CD4-positive, alpha-beta memory T cell (primary cell): ENCODE results near the gene SEMA6D. TPM values are rescaled to one million over a fixed set of nuclear protein-coding genes. Genes with fewer than 3 reads are reported as not detected.

Experiments used
- CTCF ChIA-PET: fragments of 350-600 bp; sonication (Branson Sonifier 250); formaldehyde crosslinking; loops from one replicate; lab custom pipeline; 2021; ENCODE audit warnings: inconsistent platforms; ENCODE audit not compliant: partially characterized antibody; lab: Charles Lee
- POLR2A ChIA-PET: fragments of 350-600 bp; sonication (Branson Sonifier 250); formaldehyde crosslinking; loops from one replicate; lab custom pipeline; 2021; ENCODE audit not compliant: partially characterized antibody; lab: Charles Lee
- DNase-seq, 5 donors: peaks; one replicate each; pipeline versions ENCODE4 v3.0.0 to v3.0.0-alpha.2; 2020 to 2022; ENCODE audit warnings: mixed read lengths in 1 of 5
- H3K27ac ChIP-seq: one replicate; pipeline ENCODE4 v1.7.0; 2013; ENCODE audit warnings: low read depth, low read length
- H3K27me3 ChIP-seq: 2 replicates; pipeline ENCODE4 v1.7.0; 2013; ENCODE audit warnings: mild to moderate bottlenecking, low read length, moderate library complexity; ENCODE audit not compliant: insufficient read depth
- H3K36me3 ChIP-seq: 2 replicates; pipeline ENCODE4 v1.7.0; 2013; ENCODE audit warnings: mild to moderate bottlenecking, low read length, moderate library complexity; ENCODE audit not compliant: insufficient read depth
- H3K4me1 ChIP-seq: 2 replicates; pipeline ENCODE4 v1.7.0; 2013; ENCODE audit warnings: mild to moderate bottlenecking, low read length, moderate library complexity; ENCODE audit not compliant: insufficient read depth
- H3K4me3 ChIP-seq, 2 donors: one replicate each; pipeline ENCODE4 v1.7.0; 2013; ENCODE audit warnings: low read length in 2 of 2, mild to moderate bottlenecking in 1 of 2
- H3K9me3 ChIP-seq, 2 donors: one replicate each; pipeline ENCODE4 v1.7.0; 2013; ENCODE audit warnings: low read length in 2 of 2, control low read depth in 1 of 2; ENCODE audit not compliant: control insufficient read depth in 1 of 2
- H3K27ac Mint-ChIP-seq, 7 donors: one replicate each; pipeline ENCODE4 v1.8.0; 2020 to 2021; ENCODE audit warnings: mixed read lengths in 7 of 7, mild to moderate bottlenecking in 6 of 7, inconsistent platforms in 3 of 7, moderate library complexity in 3 of 7
- H3K27me3 Mint-ChIP-seq, 2 donors: one replicate each; pipeline ENCODE4 v1.8.0; 2020 to 2021; ENCODE audit warnings: mixed read lengths in 2 of 2
- H3K36me3 Mint-ChIP-seq, 2 donors: one replicate each; pipeline ENCODE4 v1.8.0; 2020 to 2021; ENCODE audit warnings: mixed read lengths in 2 of 2, inconsistent platforms in 1 of 2, mild to moderate bottlenecking in 1 of 2
- H3K4me1 Mint-ChIP-seq, 4 donors: one replicate each; pipeline ENCODE4 v1.8.0; 2020 to 2021; ENCODE audit warnings: mixed read lengths in 4 of 4, mild to moderate bottlenecking in 1 of 4
- H3K4me3 Mint-ChIP-seq, 8 donors: one replicate each; pipeline ENCODE4 v1.8.0; 2020 to 2021; ENCODE audit warnings: mixed read lengths in 8 of 8, mild to moderate bottlenecking in 7 of 8, moderate library complexity in 6 of 8, inconsistent platforms in 3 of 8
- H3K9me3 Mint-ChIP-seq, 8 donors: one replicate each; pipeline ENCODE4 v1.8.0; 2020 to 2021; ENCODE audit warnings: mixed read lengths in 8 of 8, mild to moderate bottlenecking in 5 of 8, inconsistent platforms in 3 of 8, moderate library complexity in 1 of 8
- intact Hi-C: fragments of 100-400 bp; cut with micrococcal nuclease; formaldehyde crosslinking; loops from one replicate; pipeline ENCODE4 v1.15.1; 2023
- polyA plus RNA-seq, 2 donors: library from polyadenylated mRNA; unstranded; fragments of 300-500 nt; fragmentation: Illumina TruSeq; gene quantifications; one replicate each; pipeline ENCODE4 v1.2.3, GENCODE V29; 2021
- total RNA-seq, 2 experiments: library from RNA; stranded (reverse); gene quantifications; one replicate each; pipeline ENCODE4 v1.2.3, GENCODE V29; 2021

Gene SEMA6D
- total and polyA plus RNA-seq, 4 experiments from 2014 or later: not detected

DNA sequence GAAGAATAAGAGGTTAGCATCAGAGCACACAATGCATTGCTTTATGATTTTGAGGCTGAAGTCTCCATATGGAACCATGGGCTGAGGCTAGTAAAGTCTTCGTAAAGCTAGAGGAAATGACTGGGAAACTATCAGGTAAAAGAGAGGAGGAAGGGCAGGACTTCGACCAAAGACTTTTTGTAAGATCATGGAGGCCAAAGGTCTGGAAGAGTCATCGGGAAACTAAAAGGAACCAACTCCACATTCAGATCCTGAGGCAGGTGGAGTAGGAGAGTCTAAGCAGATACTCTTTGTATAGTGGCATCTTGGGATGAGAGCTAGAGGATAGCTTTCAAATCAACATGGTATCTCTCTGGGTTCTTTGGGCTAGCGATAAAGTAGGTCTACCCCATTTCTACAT lies 36.3 kb downstream of the SEMA6D start:
- Mint-ChIP-seq H3K9me3 (peaks cover 0 to 26% (median 11%) of the 10 kb centered on the region in 8 donors), H3K27me3 (no peaks in the 10 kb centered on the region), H3K4me3 (no peak overlapping the region), H3K4me1 (no peaks in the 10 kb centered on the region), H3K36me3 (no peaks in the 10 kb centered on the region), H3K27ac (no peak overlapping the region)
- ChIA-PET POLR2A (no interaction called here), CTCF (no interaction called here)
- no peak for DNase-seq
- Histone ChIP-seq H3K4me3 (no peak overlapping the region), H3K27me3 (no peaks in the 10 kb centered on the region), H3K27ac (no peak overlapping the region), H3K4me1 (no peaks in the 10 kb centered on the region), H3K9me3 (no peaks in the 10 kb centered on the region), H3K36me3 (no peaks in the 10 kb centered on the region)
- intact Hi-C loops: no loop called here

DNA sequence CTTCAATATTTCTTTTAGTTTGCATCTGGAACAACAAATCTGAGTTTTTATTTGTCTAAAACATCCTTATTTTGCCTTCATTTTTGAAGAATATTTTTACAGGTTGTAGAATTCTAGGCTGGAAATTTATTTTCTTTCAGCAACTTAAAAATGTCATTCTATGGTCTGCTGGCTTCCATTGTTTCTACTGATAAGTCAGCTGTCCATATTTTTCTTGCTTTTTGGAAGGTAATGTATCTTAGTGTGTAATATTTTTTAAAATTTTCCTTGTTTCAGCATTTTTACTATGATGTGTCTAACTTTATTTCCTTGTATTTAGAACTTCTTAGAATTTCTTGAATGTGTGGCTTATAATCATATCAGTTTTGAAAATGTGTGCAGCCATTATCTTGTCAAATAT lies 37.0 kb downstream of the SEMA6D start:
- H3K36me3 ChIP-seq: no peaks in the 10 kb centered on the region
- H3K27ac Mint-ChIP-seq: no peak overlapping the region
- ChIA-PET CTCF (no interaction called here), POLR2A (no interaction called here)
- no peaks in the 10 kb centered on the region for H3K27me3 ChIP-seq
- H3K4me1 Mint-ChIP-seq: no peaks in the 10 kb centered on the region
- H3K9me3 Mint-ChIP-seq: peaks cover 0 to 26% (median 11%) of the 10 kb centered on the region in 8 donors
- H3K4me3 ChIP-seq: no peak overlapping the region
- intact Hi-C loops: no loop called here
- no peaks in the 10 kb centered on the region for H3K9me3 ChIP-seq
- no peaks in the 10 kb centered on the region for H3K36me3 Mint-ChIP-seq
- DNase-seq: no peak
- H3K4me1 ChIP-seq: no peaks in the 10 kb centered on the region
- H3K27ac ChIP-seq: no peak overlapping the region
- no peak overlapping the region for H3K4me3 Mint-ChIP-seq
- no peaks in the 10 kb centered on the region for H3K27me3 Mint-ChIP-seq

DNA sequence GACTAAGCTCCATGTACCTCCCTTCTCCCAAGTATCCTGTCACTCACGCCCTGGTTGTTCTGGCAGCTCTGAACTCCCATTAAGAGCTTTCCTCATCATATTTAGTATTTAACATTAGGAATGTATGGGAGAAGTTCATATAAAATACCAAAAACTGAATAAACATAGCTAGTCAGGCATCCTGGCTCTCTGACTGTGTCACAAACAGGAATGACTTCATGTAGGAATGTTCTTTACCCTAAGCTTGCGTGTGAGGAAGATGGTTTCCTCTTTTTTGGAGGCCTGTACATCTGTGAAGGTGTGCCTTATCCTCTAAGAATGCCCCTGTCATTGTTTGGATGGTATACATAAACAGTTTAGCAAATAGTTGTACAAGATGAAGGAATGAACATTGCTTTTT lies 38.6 kb downstream of the SEMA6D start:
- no peaks in the 10 kb centered on the region for H3K36me3 ChIP-seq
- no peak for DNase-seq
- H3K4me1 Mint-ChIP-seq: no peaks in the 10 kb centered on the region
- no peak overlapping the region for H3K27ac ChIP-seq
- H3K4me3 ChIP-seq: no peak overlapping the region
- no peak overlapping the region for H3K27ac Mint-ChIP-seq
- intact Hi-C loops: no loop called here
- ChIA-PET POLR2A (no interaction called here), CTCF (no interaction called here)
- no peaks in the 10 kb centered on the region for H3K4me1 ChIP-seq
- H3K9me3 ChIP-seq: no peaks in the 10 kb centered on the region
- peaks cover 0 to 26% (median 11%) of the 10 kb centered on the region in 8 donors for H3K9me3 Mint-ChIP-seq
- H3K27me3 Mint-ChIP-seq: no peaks in the 10 kb centered on the region
- H3K27me3 ChIP-seq: no peaks in the 10 kb centered on the region
- no peak overlapping the region for H3K4me3 Mint-ChIP-seq
- no peaks in the 10 kb centered on the region for H3K36me3 Mint-ChIP-seq

DNA sequence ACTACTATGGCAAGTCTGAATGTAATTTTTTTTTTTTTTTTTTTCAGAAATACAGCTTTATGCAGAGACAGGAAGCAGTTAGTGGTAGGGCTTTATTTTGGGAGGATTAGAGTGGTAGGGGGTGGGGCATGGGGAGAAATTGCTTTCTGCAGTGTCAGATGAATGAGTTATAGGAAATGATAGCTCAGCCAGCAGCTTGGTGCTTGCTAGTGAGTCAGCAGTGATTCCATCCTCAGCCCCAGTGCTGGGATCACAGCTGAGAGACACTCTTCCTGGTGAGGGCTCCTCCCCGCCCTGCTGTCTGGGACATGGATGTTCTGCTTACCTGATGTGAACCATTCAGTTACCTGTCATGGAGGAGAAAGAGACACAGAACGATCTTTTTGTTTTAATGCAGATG lies 39.6 kb downstream of the SEMA6D start:
- Mint-ChIP-seq H3K27ac (no peak overlapping the region), H3K9me3 (peaks cover 4 to 22% (median 11%) of the 10 kb centered on the region in 8 donors), H3K36me3 (no peaks in the 10 kb centered on the region), H3K4me1 (no peaks in the 10 kb centered on the region), H3K27me3 (no peaks in the 10 kb centered on the region), H3K4me3 (no peak overlapping the region)
- no peaks in the 10 kb centered on the region for H3K36me3 ChIP-seq
- CTCF ChIA-PET: no interaction called here
- no peaks in the 10 kb centered on the region for H3K27me3 ChIP-seq
- no peaks in the 10 kb centered on the region for H3K9me3 ChIP-seq
- no peak overlapping the region for H3K27ac ChIP-seq
- no peak for DNase-seq
- H3K4me1 ChIP-seq: no peaks in the 10 kb centered on the region
- intact Hi-C loops: no loop called here
- H3K4me3 ChIP-seq: no peak overlapping the region
- POLR2A ChIA-PET: no interaction called here

DNA sequence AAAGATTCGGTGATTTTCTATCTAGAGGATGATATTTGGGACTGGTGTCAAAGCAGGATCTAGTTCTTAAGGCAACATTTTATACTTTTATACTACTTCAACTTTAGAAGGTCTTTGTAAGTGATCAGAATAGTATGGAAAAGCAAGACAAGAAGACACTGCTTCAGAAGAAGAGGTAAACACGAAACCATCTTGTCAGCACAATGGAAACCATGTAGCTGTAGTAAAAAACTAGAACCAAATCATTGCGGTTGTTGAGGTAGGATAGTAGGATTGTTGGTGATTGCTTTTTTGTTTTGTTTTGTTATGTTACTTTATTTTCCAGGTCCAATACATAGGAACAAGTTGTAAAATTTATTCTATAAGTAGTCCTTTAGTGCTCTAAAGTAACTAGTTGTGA lies 40.0 kb downstream of the SEMA6D start:
- Histone ChIP-seq H3K27me3 (no peaks in the 10 kb centered on the region), H3K9me3 (no peaks in the 10 kb centered on the region), H3K36me3 (no peaks in the 10 kb centered on the region), H3K4me1 (no peaks in the 10 kb centered on the region), H3K4me3 (no peak overlapping the region), H3K27ac (no peak overlapping the region)
- intact Hi-C loops: no loop called here
- Mint-ChIP-seq H3K4me1 (no peaks in the 10 kb centered on the region), H3K4me3 (no peak overlapping the region), H3K27me3 (no peaks in the 10 kb centered on the region), H3K36me3 (no peaks in the 10 kb centered on the region), H3K9me3 (peaks cover 4 to 19% (median 11%) of the 10 kb centered on the region in 8 donors), H3K27ac (no peak overlapping the region)
- POLR2A ChIA-PET: no interaction called here
- CTCF ChIA-PET: no interaction called here
- no peak for DNase-seq

DNA sequence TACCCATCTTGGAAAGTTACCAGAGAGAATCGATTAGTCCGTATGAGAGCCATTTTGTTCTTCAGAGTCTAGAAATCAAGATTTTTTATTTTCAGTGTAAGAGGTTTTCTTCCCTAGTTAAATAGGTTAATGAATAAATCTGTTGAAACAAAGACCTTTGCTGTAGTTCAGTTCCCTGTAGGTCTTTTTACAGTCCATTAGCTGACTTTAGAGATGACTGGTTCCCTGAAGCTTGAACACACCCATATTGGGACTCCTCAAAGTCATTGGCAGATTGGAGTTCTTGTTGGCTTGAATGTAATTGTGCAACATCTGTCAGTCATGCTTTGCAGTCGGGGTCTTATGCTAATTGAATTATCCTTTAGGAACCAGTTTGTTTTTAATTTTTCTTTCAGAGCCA lies 45.3 kb downstream of the SEMA6D start:
- intact Hi-C loops: no loop called here
- CTCF ChIA-PET: no interaction called here
- no peak overlapping the region for H3K4me3 Mint-ChIP-seq

DNA sequence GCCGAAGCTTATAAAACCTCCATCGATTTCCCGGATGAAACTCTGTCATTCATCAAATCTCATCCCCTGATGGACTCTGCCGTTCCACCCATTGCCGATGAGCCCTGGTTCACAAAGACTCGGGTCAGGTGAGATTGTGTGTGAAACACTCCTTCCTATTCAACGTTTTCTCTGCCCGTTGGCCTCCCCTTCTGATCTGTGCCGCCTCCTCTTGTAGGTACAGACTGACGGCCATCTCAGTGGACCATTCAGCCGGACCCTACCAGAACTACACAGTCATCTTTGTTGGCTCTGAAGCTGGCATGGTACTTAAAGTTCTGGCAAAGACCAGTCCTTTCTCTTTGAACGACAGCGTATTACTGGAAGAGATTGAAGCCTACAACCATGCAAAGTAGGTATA lies 47.4 kb downstream of the SEMA6D start:
- no peaks in the 10 kb centered on the region for H3K36me3 Mint-ChIP-seq
- no peaks in the 10 kb centered on the region for H3K4me1 Mint-ChIP-seq
- no peaks in the 10 kb centered on the region for H3K27me3 ChIP-seq
- H3K27me3 Mint-ChIP-seq: peaks cover 0 to 1% of the 10 kb centered on the region in 2 donors
- CTCF ChIA-PET: no interaction called here
- no peaks in the 10 kb centered on the region for H3K9me3 ChIP-seq
- intact Hi-C loops: no loop called here
- H3K27ac Mint-ChIP-seq: no peak overlapping the region
- no peak overlapping the region for H3K27ac ChIP-seq
- peaks cover 0 to 5% (median 1%) of the 10 kb centered on the region in 8 donors for H3K9me3 Mint-ChIP-seq
- no peaks in the 10 kb centered on the region for H3K4me1 ChIP-seq
- H3K4me3 ChIP-seq: no peak overlapping the region
- H3K36me3 ChIP-seq: no peaks in the 10 kb centered on the region
- no peak for DNase-seq
- H3K4me3 Mint-ChIP-seq: no peak overlapping the region
- POLR2A ChIA-PET: no interaction called here

More for the DNA sequence above, 45.3 kb downstream of the SEMA6D start:
- H3K27me3 ChIP-seq: no peaks in the 10 kb centered on the region
- peaks cover 0 to 1% of the 10 kb centered on the region in 2 donors for H3K27me3 Mint-ChIP-seq
- H3K9me3 ChIP-seq: no peaks in the 10 kb centered on the region
- no peak overlapping the region for H3K27ac Mint-ChIP-seq
- H3K36me3 Mint-ChIP-seq: no peaks in the 10 kb centered on the region
- H3K4me3 ChIP-seq: no peak overlapping the region
- POLR2A ChIA-PET: no interaction called here
- H3K9me3 Mint-ChIP-seq: peaks cover 0 to 5% (median 1%) of the 10 kb centered on the region in 8 donors
- no peaks in the 10 kb centered on the region for H3K4me1 ChIP-seq
- no peak overlapping the region for H3K27ac ChIP-seq
- DNase-seq: no peak
- H3K4me1 Mint-ChIP-seq: no peaks in the 10 kb centered on the region
- no peaks in the 10 kb centered on the region for H3K36me3 ChIP-seq

DNA sequence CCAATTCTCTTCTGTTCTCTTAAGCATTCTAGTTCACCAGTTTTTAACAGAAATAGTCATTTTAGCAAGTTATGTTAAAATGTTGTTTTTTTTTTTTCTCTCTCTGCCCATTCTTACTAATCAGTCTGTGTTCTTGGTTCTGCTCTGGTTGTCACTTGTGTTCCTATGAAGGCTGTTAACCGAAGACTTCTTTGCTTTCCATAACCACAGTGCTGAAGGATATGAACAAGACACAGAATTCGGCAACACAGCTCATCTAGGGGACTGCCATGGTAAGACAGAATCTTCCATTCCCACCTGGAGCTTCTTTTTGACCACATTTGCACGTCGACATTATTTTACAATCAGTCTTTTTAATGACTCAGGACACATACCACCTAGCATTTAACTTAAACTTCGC lies 49.1 kb downstream of the SEMA6D start:
- Mint-ChIP-seq H3K4me1 (no peaks in the 10 kb centered on the region), H3K9me3 (peaks cover 0 to 7% (median 2%) of the 10 kb centered on the region in 8 donors)
- POLR2A ChIA-PET: no interaction called here

More for the DNA sequence above, 49.1 kb downstream of the SEMA6D start:
- intact Hi-C loops: no loop called here
- CTCF ChIA-PET: interaction anchor here (0.7 kb wide), 1 partner anchor 70 kb away, joined by 3 read pairs; no protein-coding TSS in a partner anchor
- Mint-ChIP-seq H3K27me3 (peaks cover 0 to 1% of the 10 kb centered on the region in 2 donors), H3K4me3 (no peak overlapping the region), H3K36me3 (no peaks in the 10 kb centered on the region), H3K27ac (no peak overlapping the region)
- Histone ChIP-seq H3K4me1 (no peaks in the 10 kb centered on the region), H3K4me3 (no peak overlapping the region), H3K36me3 (no peaks in the 10 kb centered on the region), H3K27me3 (no peaks in the 10 kb centered on the region), H3K27ac (no peak overlapping the region), H3K9me3 (no peaks in the 10 kb centered on the region)
- DNase-seq: no peak
